OCI-LY7 (cell line): ENCODE results near the gene SEC14L1. TPM values are rescaled to one million over a fixed set of nuclear protein-coding genes. Genes with fewer than 3 reads are reported as not detected.

Experiments
- BruUV-seq: library from RNA; stranded (reverse); fragments of 400-500 nt; replicated peaks from 2 replicates; lab custom pipeline; 2021; lab: Mats Ljungman, UMichigan
- CTCF ChIA-PET: fragments of 300-600 bp; sonication (Branson Sonifier 250); formaldehyde crosslinking; loops from one replicate; lab custom pipeline; 2022; ENCODE audit warnings: antibody characterized with exemption; ENCODE audit not compliant: unreplicated experiment; lab: Charles Lee
- POLR2A ChIA-PET: fragments of 300-600 bp; sonication (Branson Sonifier 250); formaldehyde crosslinking; loops from one replicate; lab custom pipeline; 2022; ENCODE audit warnings: antibody characterized with exemption; lab: Charles Lee
- DNase-seq: peaks from one replicate; pipeline ENCODE4 v3.0.0-alpha.2; 2015; ENCODE audit warnings: low spot score
- H2AFZ ChIP-seq: fragments of 200-600 bp; sonication (generic), shearing (Covaris generic); 2 replicates; pipeline ENCODE4 v1.6.1; 2014; ENCODE audit warnings: mild to moderate bottlenecking, antibody characterized with exemption, low read length, moderate library complexity
- H3K27ac ChIP-seq: fragments of 200-600 bp; sonication (generic); 2 replicates; pipeline ENCODE4 v1.5.1; 2014; ENCODE audit warnings: mixed run types, low read depth, mild to moderate bottlenecking, moderate library complexity, low read length, inconsistent platforms; ENCODE audit not compliant: poor library complexity, severe bottlenecking
- H3K36me3 ChIP-seq: fragments of 200-600 bp; sonication (generic); 2 replicates; pipeline ENCODE4 v1.6.1; 2014; ENCODE audit warnings: mild to moderate bottlenecking, antibody characterized with exemption, low read length, moderate library complexity, mixed read lengths; ENCODE audit not compliant: insufficient read depth
- H3K4me1 ChIP-seq: fragments of 200-600 bp; sonication (generic); 2 replicates; pipeline ENCODE4 v1.5.1; 2014; ENCODE audit warnings: mild to moderate bottlenecking, low read length; ENCODE audit not compliant: insufficient read depth, poor library complexity, severe bottlenecking
- H3K4me2 ChIP-seq: fragments of 200-600 bp; sonication (generic); 2 replicates; pipeline ENCODE4 v1.6.1; 2014; ENCODE audit warnings: mild to moderate bottlenecking, low read length
- H3K4me3 ChIP-seq: fragments of 200-600 bp; sonication (generic); 2 replicates; pipeline ENCODE4 v1.5.1; 2014; ENCODE audit warnings: mild to moderate bottlenecking, low read depth, low read length; ENCODE audit not compliant: poor library complexity, severe bottlenecking
- H3K79me2 ChIP-seq: fragments of 200-600 bp; sonication (generic); 2 replicates; pipeline ENCODE4 v1.6.1; 2016; ENCODE audit warnings: low read depth, mild to moderate bottlenecking, low read length, moderate library complexity, mixed read lengths; ENCODE audit not compliant: insufficient read depth
- H3K9me2 ChIP-seq: fragments of 200-600 bp; sonication (generic); 2 replicates; pipeline ENCODE4 v1.6.1; 2016; ENCODE audit warnings: mild to moderate bottlenecking, low read length, mixed read lengths; ENCODE audit not compliant: insufficient read depth
- H3K9me3 ChIP-seq: fragments of 200-600 bp; sonication (generic); 2 replicates; pipeline ENCODE4 v1.6.1; 2014; ENCODE audit warnings: mild to moderate bottlenecking, mixed run types, low read length, mixed read lengths
- H4K20me1 ChIP-seq: fragments of 200-600 bp; sonication (generic); 2 replicates; pipeline ENCODE4 v1.6.1; 2014; ENCODE audit warnings: mild to moderate bottlenecking, antibody characterized with exemption, low read length, moderate library complexity, mixed read lengths; ENCODE audit not compliant: insufficient read depth
- CTCF ChIP-seq: fragments of 200-600 bp; sonication (generic); conservative IDR thresholded peaks from 2 replicates; pipeline ENCODE4 v1.5.1; 2014; ENCODE audit warnings: mild to moderate bottlenecking, antibody characterized with exemption, low read length, moderate library complexity, mixed read lengths
- EZH2phosphoT487 ChIP-seq: fragments of 200-600 bp; sonication (generic); IDR thresholded peaks from 2 replicates; pipeline ENCODE4 v1.6.1; 2018; ENCODE audit warnings: low read depth, borderline replicate concordance, mild to moderate bottlenecking, mixed run types, antibody characterized with exemption, low read length, moderate library complexity, mixed read lengths
- intact Hi-C: fragments of 100-400 bp; cut with micrococcal nuclease; formaldehyde crosslinking; loops from one replicate; pipeline ENCODE4 v1.10.0; 2022; ENCODE audit not compliant: unreplicated experiment
- total RNA-seq, 2 experiments: library from RNA; depleted of rRNA in 1 of 2; stranded (reverse); fragments of >200 nt in 1 of 2; shearing (Covaris generic) in 1 of 2; gene quantifications; 2 replicates each; pipeline ENCODE4 v1.2.3, GENCODE V29; 2014 to 2022

SEC14L1 gene
- total RNA-seq, 2 experiments from 2014 or later, result 137 to 227 TPM

GRCh38 chr17:77164483-77165091 is 23.8 kb downstream of the SEC14L1 start:
- peaks cover 39% of the 10 kb centered on the region for H3K4me1 ChIP-seq
- ChIA-PET CTCF (no interaction called here), POLR2A (interaction anchor here (1.1 kb wide), 1 partner anchor 18 kb away, joined by 3 read pairs; no protein-coding TSS in a partner anchor)
- TF ChIP-seq CTCF, result no peak
- no peak for TF ChIP-seq EZH2phosphoT487
- peaks cover 100% of the 10 kb centered on the region for H3K79me2 ChIP-seq
- H3K4me3 ChIP-seq, result no peak overlapping the region
- no TSS peak for BruUV-seq
- H2AFZ ChIP-seq, result no peak overlapping the region
- no peaks in the 10 kb centered on the region for H3K9me2 ChIP-seq
- peaks cover 44% of the 10 kb centered on the region for H3K9me3 ChIP-seq
- intact Hi-C loops, result no loop called here
- no peak overlapping the region for H3K27ac ChIP-seq
- peaks cover 14% of the 10 kb centered on the region; the same call in 1 of the 2 replicates for H4K20me1 ChIP-seq
- no peak for DNase-seq
- peaks cover 99% of the 10 kb centered on the region for H3K36me3 ChIP-seq
- peak overlapping the region; percentile 18; the same call in 1 of the 2 replicates for H3K4me2 ChIP-seq

GRCh38 chr17:77165577-77165976 is 24.8 kb downstream of the SEC14L1 start:
- no peak for TF ChIP-seq EZH2phosphoT487
- no peak for TF ChIP-seq CTCF
- CTCF ChIA-PET, result no interaction called here
- H3K36me3 ChIP-seq, result peaks cover 99% of the 10 kb centered on the region
- H3K4me2 ChIP-seq, result peak overlapping the region; percentile 18; the same call in 1 of the 2 replicates
- H4K20me1 ChIP-seq, result peaks cover 4% of the 10 kb centered on the region; the same call in 1 of the 2 replicates
- peaks cover 100% of the 10 kb centered on the region for H3K79me2 ChIP-seq
- peaks cover 54% of the 10 kb centered on the region for H3K9me3 ChIP-seq
- no peak overlapping the region for H2AFZ ChIP-seq
- no peaks in the 10 kb centered on the region for H3K9me2 ChIP-seq
- no peak for DNase-seq
- no TSS peak for BruUV-seq
- H3K4me3 ChIP-seq, result no peak overlapping the region
- POLR2A ChIA-PET, result no interaction called here
- intact Hi-C loops, result no loop called here
- peak overlapping the region; percentile 10 for H3K27ac ChIP-seq
- H3K4me1 ChIP-seq, result peaks cover 29% of the 10 kb centered on the region
